Natural killer cell (primary cell): ENCODE measurements around the gene FUT8. TPM values are rescaled to one million over a fixed set of nuclear protein-coding genes. Genes with fewer than 3 reads are reported as not detected.
"Not testable (repeated sequence)": the region's sequence is repeated elsewhere in the genome, so short reads cannot be mapped to it uniquely, and the experiment has no call there.

ENCODE experiments used
- ATAC-seq, 3 donors: fragments of 150-1000 bp in 2 of 3; fragments of 200-7000 bp in 1 of 3; cut with Tn5 transposase; 1 replicate in 1 of 3; 2 replicates in 2 of 3; pipeline ENCODE4 v1.10.0; 2021; ENCODE audit warnings: mild to moderate bottlenecking in 2 of 3, moderate library complexity in 2 of 3
- DNase-seq, 2 donors: peaks; one replicate each; pipeline versions ENCODE4 v3.0.0 to v3.0.0-alpha.2; 2013 to 2021; ENCODE audit warnings: mixed read lengths in 1 of 2
- H3K27ac ChIP-seq: one replicate; pipeline ENCODE4 v1.5.1; 2013; ENCODE audit warnings: mild to moderate bottlenecking, low read length
- H3K27me3 ChIP-seq: one replicate; pipeline ENCODE4 v1.6.1; 2013; ENCODE audit warnings: low read length; ENCODE audit not compliant: control insufficient read depth, insufficient read depth
- H3K36me3 ChIP-seq: one replicate; pipeline ENCODE4 v1.6.1; 2013; ENCODE audit warnings: low read length; ENCODE audit not compliant: control insufficient read depth, insufficient read depth
- H3K4me1 ChIP-seq: one replicate; pipeline ENCODE4 v1.6.1; 2013; ENCODE audit warnings: low read length; ENCODE audit not compliant: control insufficient read depth, insufficient read depth
- H3K4me3 ChIP-seq: one replicate; pipeline ENCODE4 v1.5.1; 2013; ENCODE audit warnings: low read length
- H3K9me3 ChIP-seq: one replicate; pipeline ENCODE4 v1.6.1; 2013; ENCODE audit warnings: low read length; ENCODE audit not compliant: control insufficient read depth, insufficient read depth
- H3K27ac Mint-ChIP-seq, 2 donors: one replicate each; pipeline ENCODE4 v1.8.0; 2022; ENCODE audit warnings: mild to moderate bottlenecking in 2 of 2, mixed read lengths in 2 of 2, moderate library complexity in 1 of 2
- H3K27me3 Mint-ChIP-seq, 2 donors: one replicate each; pipeline ENCODE4 v1.8.0; 2022; ENCODE audit warnings: low read depth in 2 of 2, mixed read lengths in 2 of 2
- H3K36me3 Mint-ChIP-seq: one replicate; pipeline ENCODE4 v1.8.0; 2022; ENCODE audit warnings: mixed read lengths
- H3K4me1 Mint-ChIP-seq, 2 donors: one replicate each; pipeline ENCODE4 v1.8.0; 2022; ENCODE audit warnings: mixed read lengths in 2 of 2
- H3K4me3 Mint-ChIP-seq: one replicate; pipeline ENCODE4 v1.8.0; 2022; ENCODE audit warnings: mild to moderate bottlenecking, moderate library complexity, mixed read lengths
- H3K9me3 Mint-ChIP-seq, 2 donors: one replicate each; pipeline ENCODE4 v1.8.0; 2022; ENCODE audit warnings: mixed read lengths in 2 of 2
- WGBS: methylation state at CpG from one replicate; pipeline ENCODE4 v1.1.7; 2013; ENCODE audit warnings: missing lambda C conversion rate; ENCODE audit not compliant: insufficient coverage; 5-methylcytosine and 5-hydroxymethylcytosine counted together
- intact Hi-C: fragments of 100-400 bp; cut with micrococcal nuclease; formaldehyde crosslinking; loops from one replicate; pipeline ENCODE4 v1.14.2; 2022
- total RNA-seq, 4 donors: library from RNA; stranded (reverse); fragments of 120-200 nt in 1 of 4; gene quantifications; one replicate each; pipeline versions ENCODE4 v1.2.3 to v1.2.4, GENCODE V29; 2013 to 2022
- TF ChIP-seq, protein P1 (sequence below): fragments of 200-600 bp; IDR thresholded peaks from one replicate; pipeline ENCODE4 v1.8.0; 2022; ENCODE audit warnings: antibody characterized with exemption

The FUT8 gene
- total RNA-seq, 3 donors from 2014 or later (not counting 1 experiment from before 2014, with no cell fraction given) = 20.7 to 29.2 (median 21.2) TPM

- Histone ChIP-seq H3K9me3 (no peaks in the 10 kb centered on the region), H3K36me3 (no peaks in the 10 kb centered on the region), H3K4me1 (no peaks in the 10 kb centered on the region), H3K27me3 (no peaks in the 10 kb centered on the region), H3K4me3 (no peak overlapping the region), H3K27ac (no peak overlapping the region)
- H3K27me3 Mint-ChIP-seq = no peaks in the 10 kb centered on the region
- TF ChIP-seq, protein P1, sequence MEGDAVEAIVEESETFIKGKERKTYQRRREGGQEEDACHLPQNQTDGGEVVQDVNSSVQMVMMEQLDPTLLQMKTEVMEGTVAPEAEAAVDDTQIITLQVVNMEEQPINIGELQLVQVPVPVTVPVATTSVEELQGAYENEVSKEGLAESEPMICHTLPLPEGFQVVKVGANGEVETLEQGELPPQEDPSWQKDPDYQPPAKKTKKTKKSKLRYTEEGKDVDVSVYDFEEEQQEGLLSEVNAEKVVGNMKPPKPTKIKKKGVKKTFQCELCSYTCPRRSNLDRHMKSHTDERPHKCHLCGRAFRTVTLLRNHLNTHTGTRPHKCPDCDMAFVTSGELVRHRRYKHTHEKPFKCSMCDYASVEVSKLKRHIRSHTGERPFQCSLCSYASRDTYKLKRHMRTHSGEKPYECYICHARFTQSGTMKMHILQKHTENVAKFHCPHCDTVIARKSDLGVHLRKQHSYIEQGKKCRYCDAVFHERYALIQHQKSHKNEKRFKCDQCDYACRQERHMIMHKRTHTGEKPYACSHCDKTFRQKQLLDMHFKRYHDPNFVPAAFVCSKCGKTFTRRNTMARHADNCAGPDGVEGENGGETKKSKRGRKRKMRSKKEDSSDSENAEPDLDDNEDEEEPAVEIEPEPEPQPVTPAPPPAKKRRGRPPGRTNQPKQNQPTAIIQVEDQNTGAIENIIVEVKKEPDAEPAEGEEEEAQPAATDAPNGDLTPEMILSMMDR = no peak
- H3K4me1 Mint-ChIP-seq = peaks cover 4 to 8% of the 10 kb centered on the region in 2 donors
- ATAC-seq (no peak), DNase-seq (no peak)
- intact Hi-C loops = no loop called here
- H3K4me3 Mint-ChIP-seq = no peak overlapping the region
- no peaks in the 10 kb centered on the region for H3K36me3 Mint-ChIP-seq
- WGBS = 100% methylated on average over 4 of the region's 4 CpGs
- no peak overlapping the region for H3K27ac Mint-ChIP-seq
- H3K9me3 Mint-ChIP-seq = no peaks in the 10 kb centered on the region
Observed at GRCh38 chr14:65422088-65422834, 9.7 kb downstream of the FUT8 start.

GRCh38 chr14:65423982-65424381, 11.5 kb downstream of the FUT8 start:
- Histone ChIP-seq H3K9me3 (no peaks in the 10 kb centered on the region), H3K36me3 (no peaks in the 10 kb centered on the region), H3K4me1 (no peaks in the 10 kb centered on the region), H3K27ac (no peak overlapping the region), H3K27me3 (no peaks in the 10 kb centered on the region), H3K4me3 (no peak overlapping the region)
- Mint-ChIP-seq H3K4me1 (peaks cover 4 to 10% of the 10 kb centered on the region in 2 donors), H3K4me3 (no peak overlapping the region), H3K36me3 (no peaks in the 10 kb centered on the region), H3K27me3 (no peaks in the 10 kb centered on the region), H3K27ac (no peak overlapping the region), H3K9me3 (no peaks in the 10 kb centered on the region)
- ATAC-seq (no peak), DNase-seq (no peak)
- WGBS = 92% methylated on average over 5 of the region's 5 CpGs
- TF ChIP-seq, protein P1 = no peak
- intact Hi-C loops = no loop called here

DNA sequence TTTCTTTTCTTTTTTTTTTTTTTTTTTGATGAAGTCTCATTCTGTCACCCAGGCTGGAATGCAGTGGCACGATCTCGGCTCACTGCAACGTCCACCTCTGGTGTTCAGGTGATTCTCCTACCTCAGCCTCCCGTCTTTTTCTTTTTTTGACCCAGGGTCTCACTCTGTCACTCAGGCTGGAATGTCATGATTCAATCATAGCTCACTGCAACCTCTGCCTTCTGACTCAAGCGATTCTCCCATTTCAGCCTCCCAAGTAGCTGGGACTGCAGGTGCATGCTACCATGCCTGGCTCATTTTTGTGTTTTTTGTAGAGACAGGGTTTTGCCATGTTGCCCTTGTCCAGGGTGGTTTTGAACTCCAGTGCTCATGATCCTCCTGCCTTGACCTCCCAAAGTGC, 12.0 kb downstream of the FUT8 start:
- H3K27me3 Mint-ChIP-seq = no peaks in the 10 kb centered on the region
- TF ChIP-seq, protein P1 = no peak
- 99% methylated on average over 5 of the region's 5 CpGs for WGBS
- H3K27me3 ChIP-seq = no peaks in the 10 kb centered on the region
- intact Hi-C loops = no loop called here
- H3K4me1 ChIP-seq = no peaks in the 10 kb centered on the region
- DNase-seq (no peak), ATAC-seq (no peak)
- no peak overlapping the region for H3K27ac Mint-ChIP-seq
- no peaks in the 10 kb centered on the region for H3K9me3 ChIP-seq
- H3K36me3 ChIP-seq = no peaks in the 10 kb centered on the region
- H3K9me3 Mint-ChIP-seq = no peaks in the 10 kb centered on the region
- H3K4me1 Mint-ChIP-seq = peaks cover 4 to 13% of the 10 kb centered on the region in 2 donors
- H3K36me3 Mint-ChIP-seq = no peaks in the 10 kb centered on the region
- H3K27ac ChIP-seq = no peak overlapping the region
- no peak overlapping the region for H3K4me3 ChIP-seq
- no peak overlapping the region for H3K4me3 Mint-ChIP-seq

- WGBS = 50% methylated on average over 4 of the region's 6 CpGs
- Histone ChIP-seq H3K36me3 (no peaks in the 10 kb centered on the region), H3K27me3 (no peaks in the 10 kb centered on the region), H3K4me3 (no peak overlapping the region), H3K27ac (no peak overlapping the region), H3K4me1 (no peaks in the 10 kb centered on the region), H3K9me3 (no peaks in the 10 kb centered on the region)
- intact Hi-C loops = no loop called here
- H3K4me1 Mint-ChIP-seq = peaks cover 4 to 13% of the 10 kb centered on the region in 2 donors
- DNase-seq (no peak), ATAC-seq (no peak)
- no peak overlapping the region for H3K27ac Mint-ChIP-seq
- TF ChIP-seq, protein P1 = no peak
- H3K27me3 Mint-ChIP-seq = no peaks in the 10 kb centered on the region
- H3K9me3 Mint-ChIP-seq = no peaks in the 10 kb centered on the region
- no peak overlapping the region for H3K4me3 Mint-ChIP-seq
- no peaks in the 10 kb centered on the region for H3K36me3 Mint-ChIP-seq
Observed at GRCh38 chr14:65425885-65426284, 13.4 kb downstream of the FUT8 start.

- DNase-seq, H3K27ac ChIP-seq, H3K27me3 Mint-ChIP-seq, H3K9me3 ChIP-seq, H3K4me1 ChIP-seq, ATAC-seq, H3K36me3 Mint-ChIP-seq, intact Hi-C loops, H3K27me3 ChIP-seq, H3K4me3 ChIP-seq, H3K27ac Mint-ChIP-seq, H3K4me3 Mint-ChIP-seq, H3K9me3 Mint-ChIP-seq, H3K36me3 ChIP-seq: not testable (repeated sequence)
- H3K4me1 Mint-ChIP-seq = peaks cover 2 to 10% of the 10 kb centered on the region in 2 donors
- 97% methylated on average over 11 of the region's 12 CpGs for WGBS
Observed at GRCh38 chr14:65426902-65427301, 14.4 kb downstream of the FUT8 start.
